ENCODE measurements around the gene SRPK3. TPM values are rescaled to one million over a fixed set of nuclear protein-coding genes. Genes with fewer than 3 reads are reported as not detected.
A peak's percentile ranks its signal among the peaks of the same experiment; 100 is the strongest.

The SRPK3 gene
- polyA plus RNA-seq, 1 of the 3 experiments (the other 2 are of a cell fraction): 0.74 TPM

DNA sequence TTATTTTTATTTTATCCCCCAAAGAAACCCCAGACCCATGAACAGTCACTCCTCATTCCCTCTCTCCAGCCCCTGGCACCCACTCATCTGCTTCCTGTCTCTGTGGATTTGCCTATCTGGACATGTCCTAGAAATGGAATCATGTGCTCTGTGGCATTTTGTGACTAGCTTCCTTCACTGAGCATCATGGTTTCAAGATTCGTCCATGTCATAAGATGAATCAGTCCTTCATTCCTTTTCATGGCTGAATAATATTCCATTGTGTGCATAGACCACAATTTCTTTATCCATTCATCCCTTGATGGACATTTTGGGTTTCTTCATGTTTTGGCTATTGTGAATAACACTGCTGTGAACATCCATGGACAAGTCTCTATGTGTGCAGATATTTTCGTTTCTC lies 46.0 kb upstream of the SRPK3 start:
- Histone ChIP-seq H3K4me3 (ENCODE audit: low read depth in 2 of 2, low read length in 1 of 2) (no peak overlapping the region), H3K4me1 (ENCODE audit: control insufficient read depth in 1 of 2, insufficient read depth in 2 of 2, low read depth in 1 of 2, low read length in 1 of 2) (peaks cover 0 to 7% of the 10 kb centered on the region in 2 experiments; a peak in 1 of 4 replicates), H3K36me3 (replicated peaks in 1 of 2; ENCODE audit: control insufficient read depth in 1 of 2, insufficient read depth in 2 of 2, low read length in 1 of 2) (peaks cover 2 to 8% of the 10 kb centered on the region in 2 experiments), H3K4me2 (no peak overlapping the region), H3K9ac (no peak overlapping the region), H2AFZ (ENCODE audit: low read depth) (no peak overlapping the region), H3F3A (replicated peaks; ENCODE audit: insufficient read depth) (no peaks in the 10 kb centered on the region), H3K9me3 (no peaks in the 10 kb centered on the region), H3K79me2 (ENCODE audit: insufficient read depth) (no peaks in the 10 kb centered on the region), H3K9me2 (no peaks in the 10 kb centered on the region), H3K27me3 (ENCODE audit: insufficient read depth) (no peaks in the 10 kb centered on the region; the same call in 1 of the 2 replicates), H4K20me1 (ENCODE audit: insufficient read depth) (no peaks in the 10 kb centered on the region), H3K27ac (ENCODE audit: low read depth in 2 of 2, low read length in 1 of 2) (no peak overlapping the region)
- DNase-seq: no peak
- WGBS (ENCODE audit: low lambda C conversion rate): 60% methylated on average over 2 of the region's 2 CpGs
- TF ChIP-seq, protein P1, sequence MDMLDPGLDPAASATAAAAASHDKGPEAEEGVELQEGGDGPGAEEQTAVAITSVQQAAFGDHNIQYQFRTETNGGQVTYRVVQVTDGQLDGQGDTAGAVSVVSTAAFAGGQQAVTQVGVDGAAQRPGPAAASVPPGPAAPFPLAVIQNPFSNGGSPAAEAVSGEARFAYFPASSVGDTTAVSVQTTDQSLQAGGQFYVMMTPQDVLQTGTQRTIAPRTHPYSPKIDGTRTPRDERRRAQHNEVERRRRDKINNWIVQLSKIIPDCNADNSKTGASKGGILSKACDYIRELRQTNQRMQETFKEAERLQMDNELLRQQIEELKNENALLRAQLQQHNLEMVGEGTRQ (IDR thresholded peaks at IDR 0.05; ENCODE audit: borderline replicate concordance, low read depth, low read length): no peak
- no peak for TF ChIP-seq RAD21 (IDR thresholded peaks at IDR 0.05; ENCODE audit: low read length)
- no peak for TF ChIP-seq MXI1 (IDR thresholded peaks at IDR 0.05; ENCODE audit: low read depth, low read length)
- TF ChIP-seq, protein P2, sequence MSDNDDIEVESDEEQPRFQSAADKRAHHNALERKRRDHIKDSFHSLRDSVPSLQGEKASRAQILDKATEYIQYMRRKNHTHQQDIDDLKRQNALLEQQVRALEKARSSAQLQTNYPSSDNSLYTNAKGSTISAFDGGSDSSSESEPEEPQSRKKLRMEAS (IDR thresholded peaks at IDR 0.05; ENCODE audit: low read depth): no peak
- TF ChIP-seq POLR2AphosphoS5 (IDR thresholded peaks at IDR 0.05; ENCODE audit: low read depth, low read length): no peak
- CTCF ChIA-PET: interaction anchor here (0.9 kb wide), 1 partner anchor 29 kb away, joined by 3 read pairs; no protein-coding TSS in a partner anchor
- POLR2A ChIA-PET: no interaction called here

DNA sequence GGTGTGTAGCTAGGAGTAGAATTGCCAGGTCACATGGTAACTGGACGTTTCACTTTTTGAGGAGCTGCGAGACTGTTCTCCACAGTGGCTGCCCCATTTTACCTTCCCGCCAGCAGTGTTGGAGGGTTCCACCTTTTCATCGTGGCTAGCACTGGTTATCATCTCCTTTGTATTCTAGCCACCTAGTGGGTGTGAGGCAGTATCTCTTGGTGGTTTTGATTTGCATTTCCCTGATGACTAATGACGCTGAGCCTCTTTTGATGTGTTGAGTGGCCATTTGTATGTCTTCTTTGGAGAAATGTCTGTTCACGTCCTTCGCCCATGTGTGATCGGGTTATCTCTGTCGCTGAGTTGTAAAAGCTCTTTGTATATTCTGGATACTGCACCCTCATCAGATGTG lies 45.6 kb upstream of the SRPK3 start:
- 80% methylated on average over 9 of the region's 9 CpGs for WGBS (ENCODE audit: low lambda C conversion rate)
- Histone ChIP-seq H3K27me3 (ENCODE audit: insufficient read depth) (no peaks in the 10 kb centered on the region; the same call in 1 of the 2 replicates), H3K79me2 (ENCODE audit: insufficient read depth) (no peaks in the 10 kb centered on the region), H3K9me2 (no peaks in the 10 kb centered on the region), H3K36me3 (replicated peaks in 1 of 2; ENCODE audit: control insufficient read depth in 1 of 2, insufficient read depth in 2 of 2, low read length in 1 of 2) (peaks cover 2 to 8% of the 10 kb centered on the region in 2 experiments), H3K4me2 (no peak overlapping the region), H3K27ac (ENCODE audit: low read depth in 2 of 2, low read length in 1 of 2) (no peak overlapping the region), H4K20me1 (ENCODE audit: insufficient read depth) (no peaks in the 10 kb centered on the region), H3K9me3 (no peaks in the 10 kb centered on the region), H3K4me1 (ENCODE audit: control insufficient read depth in 1 of 2, insufficient read depth in 2 of 2, low read depth in 1 of 2, low read length in 1 of 2) (peaks cover 0 to 7% of the 10 kb centered on the region in 2 experiments; a peak in 1 of 4 replicates), H3K4me3 (ENCODE audit: low read depth in 2 of 2, low read length in 1 of 2) (no peak overlapping the region), H3K9ac (no peak overlapping the region), H3F3A (replicated peaks; ENCODE audit: insufficient read depth) (no peaks in the 10 kb centered on the region), H2AFZ (ENCODE audit: low read depth) (no peak overlapping the region)
- TF ChIP-seq RFX5 (IDR thresholded peaks at IDR 0.05; ENCODE audit: low read length) (no peak), JUND (IDR thresholded peaks at IDR 0.05) (no peak), GATA2 (CRISPR knock-in tag; IDR thresholded peaks at IDR 0.05) (no peak)
- TF ChIP-seq, protein P3, sequence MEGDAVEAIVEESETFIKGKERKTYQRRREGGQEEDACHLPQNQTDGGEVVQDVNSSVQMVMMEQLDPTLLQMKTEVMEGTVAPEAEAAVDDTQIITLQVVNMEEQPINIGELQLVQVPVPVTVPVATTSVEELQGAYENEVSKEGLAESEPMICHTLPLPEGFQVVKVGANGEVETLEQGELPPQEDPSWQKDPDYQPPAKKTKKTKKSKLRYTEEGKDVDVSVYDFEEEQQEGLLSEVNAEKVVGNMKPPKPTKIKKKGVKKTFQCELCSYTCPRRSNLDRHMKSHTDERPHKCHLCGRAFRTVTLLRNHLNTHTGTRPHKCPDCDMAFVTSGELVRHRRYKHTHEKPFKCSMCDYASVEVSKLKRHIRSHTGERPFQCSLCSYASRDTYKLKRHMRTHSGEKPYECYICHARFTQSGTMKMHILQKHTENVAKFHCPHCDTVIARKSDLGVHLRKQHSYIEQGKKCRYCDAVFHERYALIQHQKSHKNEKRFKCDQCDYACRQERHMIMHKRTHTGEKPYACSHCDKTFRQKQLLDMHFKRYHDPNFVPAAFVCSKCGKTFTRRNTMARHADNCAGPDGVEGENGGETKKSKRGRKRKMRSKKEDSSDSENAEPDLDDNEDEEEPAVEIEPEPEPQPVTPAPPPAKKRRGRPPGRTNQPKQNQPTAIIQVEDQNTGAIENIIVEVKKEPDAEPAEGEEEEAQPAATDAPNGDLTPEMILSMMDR (IDR thresholded peaks at IDR 0.05): peak; percentile 15; the same call in 1 of the 2 replicates
- TF ChIP-seq, protein P1 (IDR thresholded peaks at IDR 0.05; ENCODE audit: borderline replicate concordance, low read depth, low read length): no peak
- ChIA-PET POLR2A (no interaction called here), CTCF (interaction anchor here (0.9 kb wide), 1 partner anchor 28 kb away, joined by 3 read pairs; no protein-coding TSS in a partner anchor)
- DNase-seq: no peak
